HEK293 (cell line): ENCODE data around the gene BAIAP2.
A peak's percentile ranks its signal among the peaks of the same experiment; 100 is the strongest.

Experiments used
- CTCF ChIA-PET: fragments of 350-600 bp; formaldehyde crosslinking; extraction: SDS; loops from one replicate; lab custom pipeline; 2021; ENCODE audit warnings: antibody characterized with exemption; lab: Yijun Ruan, JAX
- POLR2A ChIA-PET: fragments of 300-600 bp; formaldehyde crosslinking; extraction: SDS; loops from one replicate; lab custom pipeline; 2020; ENCODE audit warnings: antibody characterized with exemption, inconsistent platforms; lab: Yijun Ruan, JAX
- H3K27ac ChIP-seq: fragments of 200-500 bp; sonication (Bioruptor generic); 2 replicates; pipeline ENCODE4 v1.5.1; 2014; ENCODE audit warnings: low read depth, low read length, control low read depth, inconsistent platforms; ENCODE audit errors: extremely low read depth
- H3K36me3 ChIP-seq, 2 experiments: fragments of 200-500 bp in 1 of 2; sonication (Bioruptor generic) in 1 of 2; 1 replicate in 1 of 2; 2 replicates in 1 of 2; pipeline ENCODE4 v1.5.1; 2014 to 2017; ENCODE audit warnings: inconsistent platforms in 2 of 2, low read length in 2 of 2; ENCODE audit not compliant: control insufficient read depth in 2 of 2, insufficient read depth in 1 of 2
- H3K4me1 ChIP-seq: fragments of 200-500 bp; sonication (Bioruptor generic); 2 replicates; pipeline ENCODE4 v1.5.1; 2014; ENCODE audit warnings: mild to moderate bottlenecking, low read length, inconsistent platforms; ENCODE audit not compliant: control insufficient read depth, insufficient read depth
- H3K4me3 ChIP-seq: 2 replicates; pipeline ENCODE4 v1.5.1; 2011; ENCODE audit warnings: low read depth, mild to moderate bottlenecking, control low read depth, low read length, moderate library complexity
- H3K9me3 ChIP-seq: fragments of 200-500 bp; sonication (Bioruptor generic); 2 replicates; pipeline ENCODE4 v1.5.1; 2014; ENCODE audit warnings: low read depth, low read length, inconsistent platforms; ENCODE audit not compliant: control insufficient read depth, insufficient read depth
- FEZF1 ChIP-seq: fragments of 450-650 bp; formaldehyde crosslinking; IDR thresholded peaks from 2 replicates; pipeline ENCODE4 v1.5.1; 2016; ENCODE audit warnings: missing biosample characterization, missing genetic modification characterization
- GLIS1 ChIP-seq: fragments of 450-650 bp; formaldehyde crosslinking; IDR thresholded peaks from 2 replicates; pipeline ENCODE4 v1.5.1; 2016; ENCODE audit warnings: missing biosample characterization, missing genetic modification characterization
- GLIS2 ChIP-seq: fragments of 450-650 bp; formaldehyde crosslinking; IDR thresholded peaks from 2 replicates; pipeline ENCODE4 v1.5.1; 2016; ENCODE audit warnings: missing biosample characterization, missing genetic modification characterization
- HOXD13 ChIP-seq: sonication (generic); formaldehyde crosslinking; IDR thresholded peaks from 2 replicates; pipeline ENCODE4 v1.8.0; 2022; ENCODE audit warnings: missing genetic modification reagents, borderline replicate concordance
- KLF8 ChIP-seq: fragments of 450-650 bp; formaldehyde crosslinking; IDR thresholded peaks from 2 replicates; pipeline ENCODE4 v1.5.1; 2016; ENCODE audit warnings: missing biosample characterization, missing genetic modification characterization
- MYNN ChIP-seq: fragments of 450-650 bp; formaldehyde crosslinking; IDR thresholded peaks from 2 replicates; pipeline ENCODE4 v1.5.1; 2016; ENCODE audit warnings: missing biosample characterization, missing genetic modification characterization, borderline replicate concordance
- SP3 ChIP-seq: fragments of 450-650 bp; formaldehyde crosslinking; IDR thresholded peaks from 2 replicates; pipeline ENCODE4 v1.5.1; 2016; ENCODE audit warnings: missing biosample characterization, missing genetic modification characterization
- WT1 ChIP-seq: fragments of 450-650 bp; formaldehyde crosslinking; IDR thresholded peaks from 2 replicates; pipeline ENCODE4 v1.5.1; 2016; ENCODE audit warnings: missing biosample characterization, missing genetic modification characterization
- ZFP69B ChIP-seq: fragments of 450-650 bp; formaldehyde crosslinking; IDR thresholded peaks from 2 replicates; pipeline ENCODE4 v1.5.1; 2016; ENCODE audit warnings: missing biosample characterization, missing genetic modification characterization
- ZNF112 ChIP-seq: fragments of 450-650 bp; formaldehyde crosslinking; IDR thresholded peaks from 2 replicates; pipeline ENCODE4 v1.5.0; 2017; ENCODE audit warnings: missing biosample characterization, missing genetic modification characterization
- ZNF24 ChIP-seq: fragments of 450-650 bp; formaldehyde crosslinking; IDR thresholded peaks from 2 replicates; pipeline ENCODE4 v1.5.1; 2016; ENCODE audit warnings: missing biosample characterization, missing genetic modification characterization
- ZNF335 ChIP-seq: fragments of 450-650 bp; formaldehyde crosslinking; conservative IDR thresholded peaks from 2 replicates; pipeline ENCODE4 v1.5.1; 2016; ENCODE audit warnings: missing biosample characterization, missing genetic modification characterization
- ZNF366 ChIP-seq: fragments of 450-650 bp; formaldehyde crosslinking; conservative IDR thresholded peaks from 2 replicates; pipeline ENCODE4 v1.5.1; 2016; ENCODE audit warnings: missing biosample characterization, missing genetic modification characterization
- ZNF548 ChIP-seq: fragments of 450-650 bp; formaldehyde crosslinking; IDR thresholded peaks from 2 replicates; pipeline ENCODE4 v1.5.1; 2016; ENCODE audit warnings: missing biosample characterization, missing genetic modification characterization
- ZNF571 ChIP-seq: fragments of 450-650 bp; formaldehyde crosslinking; IDR thresholded peaks from 2 replicates; pipeline ENCODE4 v1.5.0; 2017; ENCODE audit warnings: missing biosample characterization, missing genetic modification characterization
- ZNF747 ChIP-seq: fragments of 450-650 bp; formaldehyde crosslinking; IDR thresholded peaks from 2 replicates; pipeline ENCODE4 v1.5.1; 2016; ENCODE audit warnings: missing biosample characterization, missing genetic modification characterization
- ZNF76 ChIP-seq: fragments of 450-650 bp; formaldehyde crosslinking; IDR thresholded peaks from 2 replicates; pipeline ENCODE4; 2016; ENCODE audit warnings: low read depth, missing biosample characterization, missing genetic modification characterization, borderline replicate concordance
- ZNF792 ChIP-seq: fragments of 450-650 bp; formaldehyde crosslinking; IDR thresholded peaks from 2 replicates; pipeline ENCODE4 v1.5.1; 2016; ENCODE audit warnings: missing biosample characterization, missing genetic modification characterization
- ZNF843 ChIP-seq: fragments of 450-650 bp; formaldehyde crosslinking; IDR thresholded peaks from 2 replicates; pipeline ENCODE4 v1.5.1; 2016; ENCODE audit warnings: missing biosample characterization, missing genetic modification characterization
- ZSCAN30 ChIP-seq: fragments of 450-650 bp; IDR thresholded peaks from 2 replicates; pipeline ENCODE4 v1.5.1; 2018; ENCODE audit warnings: missing biosample characterization, mild to moderate bottlenecking, missing genetic modification characterization, moderate library complexity
- TF ChIP-seq, protein P1 (sequence below): fragments of 450-650 bp; formaldehyde crosslinking; IDR thresholded peaks from 2 replicates; pipeline ENCODE4 v1.5.1; 2016; ENCODE audit warnings: missing biosample characterization, missing genetic modification characterization
- TF ChIP-seq, protein P2 (sequence below): fragments of 450-650 bp; formaldehyde crosslinking; IDR thresholded peaks from 2 replicates; pipeline ENCODE4 v1.5.1; 2017; ENCODE audit warnings: missing biosample characterization, missing genetic modification characterization
- TF ChIP-seq, protein P3 (sequence below): fragments of 450-650 bp; formaldehyde crosslinking; IDR thresholded peaks from 2 replicates; pipeline ENCODE4 v1.5.1; 2016; ENCODE audit warnings: missing biosample characterization, missing genetic modification characterization
- TF ChIP-seq, protein P4 (sequence below): fragments of 450-650 bp; formaldehyde crosslinking; IDR thresholded peaks from 2 replicates; pipeline ENCODE4 v1.5.1; 2017; ENCODE audit warnings: missing biosample characterization, mild to moderate bottlenecking, missing genetic modification characterization, moderate library complexity

The BAIAP2 gene

DNA sequence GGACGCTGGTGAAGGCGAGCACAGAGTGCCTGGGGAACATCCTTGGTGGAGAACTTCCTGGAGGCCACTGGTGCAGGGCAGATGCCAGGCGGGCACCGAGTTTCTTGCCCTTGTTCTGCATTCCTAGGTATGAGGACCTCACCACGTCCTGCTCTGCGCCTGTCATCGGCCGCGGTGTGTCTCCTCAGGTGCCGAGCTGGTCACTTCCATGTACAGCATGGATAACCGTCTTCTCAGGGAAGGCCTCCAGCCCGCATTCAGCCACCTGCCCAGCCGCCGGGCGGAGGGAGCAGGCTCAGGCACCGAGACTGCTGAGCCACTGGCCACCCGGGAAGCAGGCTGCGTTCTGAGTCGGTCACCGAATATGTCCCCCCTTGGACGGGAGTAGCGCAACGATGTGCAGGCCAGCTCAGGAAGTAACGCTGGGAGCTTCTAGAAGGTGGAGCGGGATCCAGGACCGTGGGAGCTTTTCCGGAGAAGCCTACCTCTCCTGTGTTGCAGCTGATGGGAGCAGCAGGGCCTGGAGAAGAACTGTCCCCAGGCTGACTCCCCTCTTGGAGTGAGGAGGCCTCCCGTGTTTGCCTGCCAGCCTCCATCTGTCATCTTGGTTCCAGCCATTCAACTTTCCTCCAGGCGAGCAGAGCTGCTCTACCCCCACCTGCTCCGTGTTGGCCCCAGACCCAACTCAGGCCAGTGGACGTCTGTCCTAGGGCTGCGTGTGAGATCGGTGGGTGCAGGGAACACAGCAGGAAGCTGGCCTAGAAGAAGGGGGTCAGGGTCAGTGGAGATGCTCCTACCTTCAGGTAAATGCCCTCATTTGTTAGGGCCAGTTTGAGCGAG is 2.1 kb upstream of the BAIAP2 start (continued):
- TF ChIP-seq ZNF571 (tag by site-specific recombination) (no peak), ZNF792 (tag by site-specific recombination) (no peak)

DNA sequence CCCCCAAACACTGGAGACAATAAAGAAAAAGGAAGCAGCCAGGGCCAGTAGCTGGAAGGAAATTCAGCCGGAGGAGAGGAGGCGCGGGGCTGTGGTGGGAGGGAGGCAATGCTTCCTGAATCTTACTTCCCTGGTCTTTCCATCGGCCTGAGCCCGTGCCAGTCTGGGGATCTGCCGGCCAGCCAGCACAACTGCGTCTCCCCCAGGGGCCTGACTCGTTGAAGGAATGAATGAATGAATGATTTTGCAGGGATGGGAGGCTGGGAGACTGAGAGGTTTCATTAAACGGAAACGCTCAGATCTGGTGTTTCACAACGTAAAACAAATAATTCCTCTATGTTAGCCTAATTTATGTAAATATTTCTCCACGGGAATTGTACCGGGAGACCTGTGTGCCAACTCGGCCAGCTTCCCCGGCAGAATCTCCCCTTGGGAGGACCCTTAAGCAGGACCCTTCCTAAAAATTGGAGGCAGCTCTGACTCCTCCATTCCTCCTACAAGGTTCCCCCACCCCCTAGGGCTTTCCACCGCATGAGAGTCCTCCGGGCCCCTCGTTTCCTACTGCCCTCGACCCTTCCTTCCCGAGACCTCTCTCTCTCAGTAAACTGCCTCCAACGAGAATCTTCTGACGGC is 1.3 kb upstream of the BAIAP2 start:
- peak overlapping the region; percentile 49 for H3K4me3 ChIP-seq
- H3K9me3 ChIP-seq = no peaks in the 10 kb centered on the region
- peaks cover 4% of the 10 kb centered on the region; the same call in 1 of the 2 replicates for H3K4me1 ChIP-seq
- no peak overlapping the region; the same call in 1 of the 2 replicates for H3K27ac ChIP-seq
- CTCF ChIA-PET = interaction anchor here (1.5 to 4.3 kb wide), 3 partner anchors 10 to 68 kb away, joined by 6 to 24 read pairs (median 12); no protein-coding TSS in a partner anchor
- TF ChIP-seq MYNN (no peak), HOXD13 (CRISPR knock-in tag) (no peak), ZNF335 (peak; percentile 84), WT1 (tag by site-specific recombination) (no peak), ZNF24 (tag by site-specific recombination) (peak; percentile 64; the same call in 1 of the 2 replicates)
- TF ChIP-seq, all 188 proteins: peak for 2
- peaks cover 0 to 32% of the 10 kb centered on the region in 2 experiments; a peak in 1 of 3 replicates for H3K36me3 ChIP-seq
- POLR2A ChIA-PET = interaction anchor here (0.5 to 1.1 kb wide), 4 partner anchors 10 to 143 kb away, joined by 3 to 5 read pairs (median 3); no protein-coding TSS in a partner anchor

DNA sequence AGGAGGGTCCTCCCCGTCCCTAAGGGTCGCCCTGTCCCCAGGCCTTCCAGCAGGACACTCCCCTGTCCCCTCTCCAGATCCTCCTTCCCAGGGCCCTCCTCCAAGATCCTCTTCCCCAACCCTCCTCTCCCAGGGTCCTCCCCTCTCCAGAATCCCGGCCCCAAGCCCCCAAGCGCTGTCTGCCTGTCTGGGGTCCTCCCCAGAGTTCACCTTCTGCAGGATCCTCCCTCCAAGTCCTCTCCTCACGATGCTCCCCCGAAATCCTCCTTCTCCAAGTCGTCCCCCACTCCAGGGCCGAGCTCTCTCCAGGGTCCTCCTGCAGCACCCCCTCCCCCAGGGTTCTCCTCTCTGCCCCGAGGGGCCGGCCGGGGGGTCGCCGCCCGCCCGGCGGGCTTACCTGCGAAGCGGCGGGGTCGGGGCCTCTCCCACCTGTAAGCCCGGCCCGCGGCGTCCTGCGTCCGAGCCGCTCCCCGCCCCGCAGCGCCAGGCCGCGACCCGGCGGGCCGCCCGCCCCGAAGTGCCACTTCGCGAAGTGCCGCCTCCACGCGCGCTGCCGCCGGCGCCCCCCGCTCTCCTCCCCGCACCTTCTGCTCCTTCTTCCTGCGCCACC is 678 bp upstream of the BAIAP2 start:
- CTCF ChIA-PET = interaction anchor here (1.8 to 4.3 kb wide), 2 partner anchors 11 to 64 kb away, joined by 7 to 24 read pairs; no protein-coding TSS in a partner anchor
- POLR2A ChIA-PET = interaction anchor here (0.5 to 3.9 kb wide), 6 partner anchors 14 to 83 kb away, joined by 3 to 23 read pairs (median 6); no protein-coding TSS in a partner anchor
- H3K4me1 ChIP-seq = peaks cover 4% of the 10 kb centered on the region; the same call in 1 of the 2 replicates
- no peaks in the 10 kb centered on the region for H3K9me3 ChIP-seq
- H3K27ac ChIP-seq = peak overlapping the region; percentile 56; the same call in 1 of the 2 replicates
- H3K4me3 ChIP-seq = peak overlapping the region; percentile 49
- peaks cover 0 to 38% of the 10 kb centered on the region in 2 experiments; a peak in 1 of 3 replicates for H3K36me3 ChIP-seq
- TF ChIP-seq ZNF548 (tag by site-specific recombination) (no peak), GLIS1 (peak; percentile 16; the same call in 1 of the 2 replicates), KLF8 (tag by site-specific recombination) (no peak), ZNF76 (no peak), ZNF843 (no peak), GLIS2 (no peak; the same call in none of the 2 replicates), ZFP69B (no peak), ZNF747 (tag by site-specific recombination) (no peak), FEZF1 (tag by site-specific recombination) (no peak), ZSCAN30 (tag by site-specific recombination) (no peak), ZNF366 (tag by site-specific recombination) (0 out of 2 replicates have a peak, but pooled peaks have one; percentile 18), ZNF335 (peak; percentile 81), SP3 (peak; percentile 46), ZNF112 (no peak)
- TF ChIP-seq, protein P1, sequence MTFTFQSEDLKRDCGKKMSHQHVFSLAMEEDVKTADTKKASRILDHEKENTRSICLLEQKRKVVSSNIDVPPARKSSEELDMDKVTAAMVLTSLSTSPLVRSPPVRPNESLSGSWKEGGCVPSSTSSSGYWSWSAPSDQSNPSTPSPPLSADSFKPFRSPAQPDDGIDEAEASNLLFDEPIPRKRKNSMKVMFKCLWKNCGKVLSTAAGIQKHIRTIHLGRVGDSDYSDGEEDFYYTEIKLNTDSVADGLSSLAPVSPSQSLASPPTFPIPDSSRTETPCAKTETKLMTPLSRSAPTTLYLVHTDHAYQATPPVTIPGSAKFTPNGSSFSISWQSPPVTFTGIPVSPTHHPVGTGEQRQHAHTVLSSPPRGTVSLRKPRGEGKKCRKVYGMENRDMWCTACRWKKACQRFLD (tag by site-specific recombination) = no peak
- TF ChIP-seq, protein P2, sequence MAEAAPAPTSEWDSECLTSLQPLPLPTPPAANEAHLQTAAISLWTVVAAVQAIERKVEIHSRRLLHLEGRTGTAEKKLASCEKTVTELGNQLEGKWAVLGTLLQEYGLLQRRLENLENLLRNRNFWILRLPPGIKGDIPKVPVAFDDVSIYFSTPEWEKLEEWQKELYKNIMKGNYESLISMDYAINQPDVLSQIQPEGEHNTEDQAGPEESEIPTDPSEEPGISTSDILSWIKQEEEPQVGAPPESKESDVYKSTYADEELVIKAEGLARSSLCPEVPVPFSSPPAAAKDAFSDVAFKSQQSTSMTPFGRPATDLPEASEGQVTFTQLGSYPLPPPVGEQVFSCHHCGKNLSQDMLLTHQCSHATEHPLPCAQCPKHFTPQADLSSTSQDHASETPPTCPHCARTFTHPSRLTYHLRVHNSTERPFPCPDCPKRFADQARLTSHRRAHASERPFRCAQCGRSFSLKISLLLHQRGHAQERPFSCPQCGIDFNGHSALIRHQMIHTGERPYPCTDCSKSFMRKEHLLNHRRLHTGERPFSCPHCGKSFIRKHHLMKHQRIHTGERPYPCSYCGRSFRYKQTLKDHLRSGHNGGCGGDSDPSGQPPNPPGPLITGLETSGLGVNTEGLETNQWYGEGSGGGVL = peak; percentile 31; the same call in 1 of the 2 replicates
- TF ChIP-seq, protein P3, sequence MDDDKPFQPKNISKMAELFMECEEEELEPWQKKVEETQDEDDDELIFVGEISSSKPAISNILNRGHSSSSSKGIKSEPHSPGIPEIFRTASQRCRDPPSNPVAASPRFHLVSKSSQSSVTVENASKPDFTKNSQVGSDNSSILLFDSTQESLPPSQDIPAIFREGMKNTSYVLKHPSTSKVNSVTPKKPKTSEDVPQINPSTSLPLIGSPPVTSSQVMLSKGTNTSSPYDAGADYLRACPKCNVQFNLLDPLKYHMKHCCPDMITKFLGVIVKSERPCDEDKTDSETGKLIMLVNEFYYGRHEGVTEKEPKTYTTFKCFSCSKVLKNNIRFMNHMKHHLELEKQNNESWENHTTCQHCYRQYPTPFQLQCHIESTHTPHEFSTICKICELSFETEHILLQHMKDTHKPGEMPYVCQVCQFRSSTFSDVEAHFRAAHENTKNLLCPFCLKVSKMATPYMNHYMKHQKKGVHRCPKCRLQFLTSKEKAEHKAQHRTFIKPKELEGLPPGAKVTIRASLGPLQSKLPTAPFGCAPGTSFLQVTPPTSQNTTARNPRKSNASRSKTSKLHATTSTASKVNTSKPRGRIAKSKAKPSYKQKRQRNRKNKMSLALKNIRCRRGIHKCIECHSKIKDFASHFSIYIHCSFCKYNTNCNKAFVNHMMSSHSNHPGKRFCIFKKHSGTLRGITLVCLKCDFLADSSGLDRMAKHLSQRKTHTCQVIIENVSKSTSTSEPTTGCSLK (tag by site-specific recombination) = no peak
- TF ChIP-seq, protein P4, sequence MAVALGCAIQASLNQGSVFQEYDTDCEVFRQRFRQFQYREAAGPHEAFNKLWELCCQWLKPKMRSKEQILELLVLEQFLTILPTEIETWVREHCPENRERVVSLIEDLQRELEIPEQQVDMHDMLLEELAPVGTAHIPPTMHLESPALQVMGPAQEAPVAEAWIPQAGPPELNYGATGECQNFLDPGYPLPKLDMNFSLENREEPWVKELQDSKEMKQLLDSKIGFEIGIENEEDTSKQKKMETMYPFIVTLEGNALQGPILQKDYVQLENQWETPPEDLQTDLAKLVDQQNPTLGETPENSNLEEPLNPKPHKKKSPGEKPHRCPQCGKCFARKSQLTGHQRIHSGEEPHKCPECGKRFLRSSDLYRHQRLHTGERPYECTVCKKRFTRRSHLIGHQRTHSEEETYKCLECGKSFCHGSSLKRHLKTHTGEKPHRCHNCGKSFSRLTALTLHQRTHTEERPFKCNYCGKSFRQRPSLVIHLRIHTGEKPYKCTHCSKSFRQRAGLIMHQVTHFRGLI (tag by site-specific recombination) = no peak
